HepG2 (cell line): ENCODE results near the gene PAM16. TPM values are rescaled to one million over a fixed set of nuclear protein-coding genes. Genes with fewer than 3 reads are reported as not detected.
"Not testable (repeated sequence)": the region's sequence is repeated elsewhere in the genome, so short reads cannot be mapped to it uniquely, and the experiment has no call there.

Experiments
- ATAC-seq: fragments of 200-7000 bp; cut with Tn5 transposase; 3 replicates; pipeline ENCODE4 v1.9.1; 2020; ENCODE audit warnings: mild to moderate bottlenecking, moderate library complexity
- BruUV-seq: library from RNA; stranded (reverse); fragments of 400-500 nt; replicated peaks from 2 replicates; lab custom pipeline; 2021; lab: Mats Ljungman, UMichigan
- CTCF ChIA-PET: fragments of 300-600 bp; formaldehyde crosslinking; extraction: SDS; loops from one replicate; lab custom pipeline; 2021; ENCODE audit warnings: low total read pairs, inconsistent platforms, low intra/inter-chr PET ratio; lab: Yijun Ruan, JAX
- POLR2A ChIA-PET: fragments of 350-600 bp; sonication (Branson Sonifier 250); formaldehyde crosslinking; loops from one replicate; lab custom pipeline; 2020; ENCODE audit warnings: antibody characterized with exemption, inconsistent platforms; lab: Yijun Ruan, JAX
- DNase-seq: peaks from one replicate; pipeline ENCODE4 v3.0.0-alpha.2; 2015; ENCODE audit warnings: low spot score
- FAIRE-seq: peaks from 3 replicates; lab custom pipeline; 2011; peaks lifted over from hg19 to GRCh38; lab: Jason Lieb, UNC
- H2AFZ ChIP-seq: one replicate; pipeline ENCODE4 v1.6.1; 2011; ENCODE audit warnings: low read length, inconsistent platforms
- H3K27ac ChIP-seq: fragments of 300-600 bp; 3 replicates; pipeline ENCODE4 v1.8.0; 2011; ENCODE audit warnings: mixed run types, mild to moderate bottlenecking, mixed read lengths, low read length, inconsistent platforms; ENCODE audit not compliant: insufficient read depth; ENCODE audit errors: extremely low read length
- H3K27me3 ChIP-seq, 2 experiments: fragments of 200-600 bp in 1 of 2; 2 replicates in 1 of 2; 3 replicates in 1 of 2; pipeline versions ENCODE4 v1.6.0 to v1.8.0; 2011; ENCODE audit warnings: low read length in 2 of 2, mild to moderate bottlenecking in 2 of 2, moderate library complexity in 2 of 2, inconsistent platforms in 1 of 2; ENCODE audit not compliant: insufficient read depth in 2 of 2, control insufficient read depth in 1 of 2
- H3K36me3 ChIP-seq, 2 experiments: fragments of 200-600 bp in 1 of 2; replicated peaks in 1 of 2; 2 replicates in 1 of 2; 3 replicates in 1 of 2; pipeline versions ENCODE4 v1.5.1 to v1.8.0; 2011; ENCODE audit warnings: low read length in 2 of 2, inconsistent platforms in 1 of 2; ENCODE audit not compliant: insufficient read depth in 2 of 2, control insufficient read depth in 1 of 2
- H3K4me1 ChIP-seq: 2 replicates; pipeline ENCODE4 v1.5.1; 2012; ENCODE audit warnings: low read length, inconsistent platforms; ENCODE audit not compliant: insufficient read depth
- H3K4me2 ChIP-seq: 2 replicates; pipeline ENCODE4 v1.6.0; 2011; ENCODE audit warnings: low read depth, low read length, inconsistent platforms
- H3K4me3 ChIP-seq, 3 experiments: fragments of 200-600 bp in 1 of 3; sonication (generic), shearing (Covaris generic) in 1 of 3; replicated peaks in 1 of 3; 2 replicates each; pipeline ENCODE4 v1.5.1; 2011 to 2016; ENCODE audit warnings: low read length in 3 of 3, inconsistent platforms in 2 of 3, low read depth in 2 of 3, mild to moderate bottlenecking in 2 of 3, control low read depth in 1 of 3, mixed read lengths in 1 of 3; ENCODE audit not compliant: insufficient read depth in 1 of 3
- H3K79me2 ChIP-seq: one replicate; pipeline ENCODE4 v1.6.1; 2011; ENCODE audit warnings: low read length, inconsistent platforms; ENCODE audit not compliant: insufficient read depth
- H3K9ac ChIP-seq: 2 replicates; pipeline ENCODE4 v1.6.0; 2011; ENCODE audit warnings: mild to moderate bottlenecking, low read depth, low read length, inconsistent platforms; ENCODE audit not compliant: insufficient read depth
- H3K9me3 ChIP-seq: 2 replicates; pipeline ENCODE4 v1.5.1; 2012; ENCODE audit warnings: mild to moderate bottlenecking, low read length
- H4K20me1 ChIP-seq: 2 replicates; pipeline ENCODE4 v1.6.0; 2011; ENCODE audit warnings: inconsistent platforms, mild to moderate bottlenecking, low read length, moderate library complexity; ENCODE audit not compliant: insufficient read depth
- NFE2L1 ChIP-seq: sonication (generic); formaldehyde crosslinking; IDR thresholded peaks from 2 replicates; pipeline ENCODE4 v1.4.0; 2020; ENCODE audit warnings: missing genetic modification reagents, mild to moderate bottlenecking, borderline replicate concordance
- ZFP1 ChIP-seq: IDR thresholded peaks from 2 replicates; pipeline ENCODE4 v1.6.1; 2016
- ZIK1 ChIP-seq: sonication (generic); formaldehyde crosslinking; IDR thresholded peaks from 2 replicates; pipeline ENCODE4 v1.5.0; 2020; ENCODE audit warnings: mild to moderate bottlenecking, low read depth, missing genetic modification reagents, borderline replicate concordance
- WGBS: methylation state at CpG from one replicate; pipeline ENCODE4 v1.1.6; 2017; ENCODE audit warnings: low lambda C conversion rate; 5-methylcytosine and 5-hydroxymethylcytosine counted together
- in situ Hi-C: cut with HindIII; loops from 2 replicates; pipeline ENCODE4 v1.10.0; 2017; ENCODE audit warnings: low pct_unique_long_range_greater_than_20kb; ENCODE audit not compliant: extremely low pct_ligation_motif_present
- intact Hi-C: fragments of 100-400 bp; cut with micrococcal nuclease; formaldehyde crosslinking; loops from one replicate; pipeline ENCODE4 v1.10.0; 2022; ENCODE audit not compliant: unreplicated experiment
- polyA plus RNA-seq, 8 experiments: library from polyadenylated mRNA; depleted of rRNA in 3 of 8; stranded (reverse) in 7 of 8; unstranded in 1 of 8; fragments of >200 nt; fragmentation: Illumina TruSeq in 4 of 8; extraction: Trizol in 4 of 8; gene quantifications; 2 replicates each; pipeline versions ENCODE4 v1.2.1 to v1.2.3, GENCODE V29; 2011 to 2016; ENCODE audit warnings: low read depth in 4 of 8, missing spikeins in 1 of 8, mixed read lengths in 1 of 8; ENCODE audit not compliant: insufficient read depth in 1 of 8
- total RNA-seq, 5 experiments: library from RNA; depleted of rRNA; stranded (reverse); fragments of >200 nt; fragmentation: Illumina TruSeq; extraction: Trizol; gene quantifications; 2 replicates each; pipeline ENCODE4 v1.2.3, GENCODE V29; 2016; ENCODE audit warnings: low read depth in 1 of 5
- TF ChIP-seq, protein P1 (sequence below): sonication (generic); formaldehyde crosslinking; IDR thresholded peaks from 2 replicates; pipeline ENCODE4 v1.8.0; 2022; ENCODE audit warnings: missing genetic modification reagents, mild to moderate bottlenecking, moderate library complexity, borderline replicate concordance

Gene PAM16
- total and polyA plus RNA-seq, 2 of the 13 experiments (the other 11 are each of a cell fraction or from before 2014, with no cell fraction given): 51.5 to 51.8 TPM

DNA sequence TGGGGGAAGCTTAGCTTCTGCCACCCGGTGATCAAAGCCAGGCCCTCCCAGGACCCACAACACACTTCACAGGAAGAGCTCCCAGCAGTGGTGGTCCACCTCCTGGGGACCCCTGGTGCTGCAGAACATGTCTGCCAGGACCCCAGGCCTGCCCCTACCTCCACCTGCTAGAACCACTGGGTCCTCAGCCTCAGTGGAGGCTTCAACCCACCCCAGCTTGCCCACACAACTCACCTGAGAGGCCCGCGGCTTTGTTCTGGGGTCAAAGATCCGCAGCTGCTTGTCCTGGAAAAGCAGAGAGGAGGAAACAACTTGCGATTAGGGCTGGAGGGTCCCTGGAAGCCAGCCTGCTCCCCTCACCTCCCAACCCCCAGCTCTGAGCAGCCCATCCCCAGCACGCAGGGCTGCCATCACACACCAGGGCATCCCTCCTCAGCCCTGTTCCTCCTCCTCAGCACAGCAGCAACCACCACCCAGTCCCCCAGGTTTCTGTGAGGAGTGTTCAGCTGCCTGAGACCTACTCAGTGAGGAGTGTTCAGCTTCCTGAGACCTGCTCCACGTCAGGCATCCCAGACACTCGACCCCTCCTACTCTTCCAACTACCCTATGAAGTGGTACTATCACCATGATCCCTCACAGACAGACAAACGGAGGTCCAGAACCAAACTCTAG is 44.1 kb upstream of the PAM16 start (continued):
- TF ChIP-seq, protein P1, sequence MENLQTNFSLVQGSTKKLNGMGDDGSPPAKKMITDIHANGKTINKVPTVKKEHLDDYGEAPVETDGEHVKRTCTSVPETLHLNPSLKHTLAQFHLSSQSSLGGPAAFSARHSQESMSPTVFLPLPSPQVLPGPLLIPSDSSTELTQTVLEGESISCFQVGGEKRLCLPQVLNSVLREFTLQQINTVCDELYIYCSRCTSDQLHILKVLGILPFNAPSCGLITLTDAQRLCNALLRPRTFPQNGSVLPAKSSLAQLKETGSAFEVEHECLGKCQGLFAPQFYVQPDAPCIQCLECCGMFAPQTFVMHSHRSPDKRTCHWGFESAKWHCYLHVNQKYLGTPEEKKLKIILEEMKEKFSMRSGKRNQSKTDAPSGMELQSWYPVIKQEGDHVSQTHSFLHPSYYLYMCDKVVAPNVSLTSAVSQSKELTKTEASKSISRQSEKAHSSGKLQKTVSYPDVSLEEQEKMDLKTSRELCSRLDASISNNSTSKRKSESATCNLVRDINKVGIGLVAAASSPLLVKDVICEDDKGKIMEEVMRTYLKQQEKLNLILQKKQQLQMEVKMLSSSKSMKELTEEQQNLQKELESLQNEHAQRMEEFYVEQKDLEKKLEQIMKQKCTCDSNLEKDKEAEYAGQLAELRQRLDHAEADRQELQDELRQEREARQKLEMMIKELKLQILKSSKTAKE: no peak
- TF ChIP-seq NFE2L1 (no peak), ZIK1 (CRISPR knock-in tag) (no peak), ZFP1 (CRISPR knock-in tag) (no peak)

DNA sequence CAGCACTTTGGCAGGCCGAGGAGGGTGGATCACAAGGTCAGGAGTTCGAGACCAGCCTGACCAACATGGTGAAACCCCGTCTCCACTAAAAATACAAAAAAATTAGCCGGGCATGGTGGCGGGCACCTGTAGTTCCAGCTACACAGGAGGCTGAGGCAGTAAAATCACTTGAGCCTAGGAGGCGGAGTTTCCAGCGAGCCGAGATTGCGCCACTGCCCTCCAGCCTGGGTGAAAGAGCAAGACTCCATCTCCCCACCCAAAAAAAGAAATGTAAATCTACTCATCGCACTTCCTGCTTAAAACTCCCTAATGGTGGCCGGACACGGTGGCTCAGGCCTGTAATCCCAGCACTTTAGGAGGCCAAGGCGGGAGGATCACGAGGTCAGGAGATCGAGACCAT is 42.7 kb upstream of the PAM16 start:
- H3K9ac ChIP-seq, H3K9me3 ChIP-seq, H2AFZ ChIP-seq, ATAC-seq, H3K27me3 ChIP-seq, H3K36me3 ChIP-seq, H4K20me1 ChIP-seq, BruUV-seq, H3K4me2 ChIP-seq, DNase-seq, FAIRE-seq, H3K79me2 ChIP-seq, intact Hi-C loops, CTCF ChIA-PET, in situ Hi-C loops, H3K27ac ChIP-seq, H3K4me3 ChIP-seq: not testable (repeated sequence)
- POLR2A ChIA-PET: interaction anchor here (1.2 kb wide), 1 partner anchor 49 kb away, joined by 3 read pairs; no protein-coding TSS in a partner anchor
- WGBS: 93% methylated on average over 14 of the region's 15 CpGs
- H3K4me1 ChIP-seq: peaks cover 19% of the 10 kb centered on the region
